SK-N-SH treated with all-trans-retinoic acid at 6 μM for 48 hours (cell line): ENCODE measurements around the gene CDC42BPB.

ENCODE experiments used
- ATAC-seq: fragments of 200-7000 bp; cut with Tn5 transposase; 3 replicates; pipeline ENCODE4 v1.9.1; 2020; ENCODE audit warnings: mild to moderate bottlenecking, moderate library complexity
- ARNTL ChIP-seq: fragments of 450-650 bp; formaldehyde crosslinking; IDR thresholded peaks from 2 replicates; pipeline ENCODE4 v1.5.0; 2020; ENCODE audit warnings: low read depth, mild to moderate bottlenecking, moderate library complexity, borderline replicate concordance
- BACH2 ChIP-seq: fragments of 250-450 bp; sonication (Bioruptor Pico); IDR thresholded peaks from 2 replicates; pipeline ENCODE4 v1.9.0; 2021; ENCODE audit warnings: mild to moderate bottlenecking, borderline replicate concordance
- CSDC2 ChIP-seq: fragments of 250-450 bp; sonication (Bioruptor Pico); IDR thresholded peaks from 2 replicates; pipeline ENCODE4 v1.5.0; 2020; ENCODE audit warnings: mild to moderate bottlenecking, moderate library complexity
- CSRNP3 ChIP-seq: fragments of 250-450 bp; sonication (Bioruptor Pico); IDR thresholded peaks from 2 replicates; pipeline ENCODE4 v1.5.1; 2021; ENCODE audit warnings: mild to moderate bottlenecking, moderate library complexity
- ESRRG ChIP-seq: fragments of 250-450 bp; sonication (Bioruptor Pico); IDR thresholded peaks from 2 replicates; pipeline ENCODE4 v1.6.1; 2021; ENCODE audit warnings: mild to moderate bottlenecking
- GLIS3 ChIP-seq: fragments of 250-450 bp; sonication (Bioruptor Pico); IDR thresholded peaks from 2 replicates; pipeline ENCODE4 v1.5.0; 2020; ENCODE audit warnings: mild to moderate bottlenecking, moderate library complexity
- PPARA ChIP-seq: fragments of 250-450 bp; sonication (Bioruptor Pico); IDR thresholded peaks from 2 replicates; pipeline ENCODE4 v1.5.0; 2020; ENCODE audit warnings: mild to moderate bottlenecking, borderline replicate concordance
- RARB ChIP-seq: fragments of 250-450 bp; sonication (Bioruptor Pico); IDR thresholded peaks from 2 replicates; pipeline ENCODE4 v1.8.0; 2021; ENCODE audit warnings: mild to moderate bottlenecking, moderate library complexity
- TCF4 ChIP-seq: fragments of 250-450 bp; sonication (Bioruptor Pico); IDR thresholded peaks from 2 replicates; pipeline ENCODE4 v1.8.0; 2021; ENCODE audit warnings: mild to moderate bottlenecking, moderate library complexity, borderline replicate concordance
- TOX ChIP-seq: fragments of 250-450 bp; sonication (Bioruptor Pico); IDR thresholded peaks from 2 replicates; pipeline ENCODE4 v1.8.0; 2021; ENCODE audit warnings: mild to moderate bottlenecking, moderate library complexity, borderline replicate concordance
- TSHZ2 ChIP-seq: fragments of 250-450 bp; sonication (Bioruptor Pico); IDR thresholded peaks from 2 replicates; pipeline ENCODE4 v1.5.0; 2020; ENCODE audit warnings: mild to moderate bottlenecking, moderate library complexity
- ZFP3 ChIP-seq: fragments of 250-450 bp; sonication (Bioruptor Pico); IDR thresholded peaks from 2 replicates; pipeline ENCODE4 v1.5.0; 2020; ENCODE audit warnings: mild to moderate bottlenecking, moderate library complexity
- ZFP30 ChIP-seq: fragments of 450-650 bp; formaldehyde crosslinking; IDR thresholded peaks from 2 replicates; pipeline ENCODE4 v1.5.0; 2022; ENCODE audit warnings: mild to moderate bottlenecking, moderate library complexity
- ZNF565 ChIP-seq: fragments of 450-650 bp; formaldehyde crosslinking; conservative IDR thresholded peaks from 2 replicates; pipeline ENCODE4 v1.5.0; 2020; ENCODE audit warnings: low read depth, mild to moderate bottlenecking, moderate library complexity
- ZNF70 ChIP-seq: fragments of 450-650 bp; formaldehyde crosslinking; IDR thresholded peaks from 2 replicates; pipeline ENCODE4 v1.5.0; 2020; ENCODE audit warnings: mild to moderate bottlenecking, moderate library complexity
- ZNF8 ChIP-seq: fragments of 450-650 bp; formaldehyde crosslinking; IDR thresholded peaks from 2 replicates; pipeline ENCODE4 v1.5.0; 2020; ENCODE audit warnings: mild to moderate bottlenecking, moderate library complexity
- TF ChIP-seq, protein P1 (sequence below): fragments of 250-450 bp; sonication (Bioruptor Pico); IDR thresholded peaks from 2 replicates; pipeline ENCODE4 v1.8.0; 2020; ENCODE audit warnings: mild to moderate bottlenecking, moderate library complexity, borderline replicate concordance
- TF ChIP-seq, protein P2 (sequence below): fragments of 250-450 bp; sonication (Bioruptor Pico); IDR thresholded peaks from 2 replicates; pipeline ENCODE4 v1.5.1; 2020; ENCODE audit warnings: low read depth, mild to moderate bottlenecking, moderate library complexity
- TF ChIP-seq, protein P3 (sequence below): fragments of 250-450 bp; sonication (Bioruptor Pico); IDR thresholded peaks from 2 replicates; pipeline ENCODE4 v1.8.0; 2021; ENCODE audit warnings: low read depth, mild to moderate bottlenecking, moderate library complexity, borderline replicate concordance

CDC42BPB gene

GRCh38 chr14:103031956-103032355 is 25.4 kb downstream of the CDC42BPB start:
- TF ChIP-seq GLIS3 (no peak), TCF4 (no peak), TSHZ2 (CRISPR knock-in tag) (no peak), ZFP3 (CRISPR knock-in tag) (no peak), ESRRG (no peak), CSRNP3 (CRISPR knock-in tag) (no peak)
- TF ChIP-seq, protein P1, sequence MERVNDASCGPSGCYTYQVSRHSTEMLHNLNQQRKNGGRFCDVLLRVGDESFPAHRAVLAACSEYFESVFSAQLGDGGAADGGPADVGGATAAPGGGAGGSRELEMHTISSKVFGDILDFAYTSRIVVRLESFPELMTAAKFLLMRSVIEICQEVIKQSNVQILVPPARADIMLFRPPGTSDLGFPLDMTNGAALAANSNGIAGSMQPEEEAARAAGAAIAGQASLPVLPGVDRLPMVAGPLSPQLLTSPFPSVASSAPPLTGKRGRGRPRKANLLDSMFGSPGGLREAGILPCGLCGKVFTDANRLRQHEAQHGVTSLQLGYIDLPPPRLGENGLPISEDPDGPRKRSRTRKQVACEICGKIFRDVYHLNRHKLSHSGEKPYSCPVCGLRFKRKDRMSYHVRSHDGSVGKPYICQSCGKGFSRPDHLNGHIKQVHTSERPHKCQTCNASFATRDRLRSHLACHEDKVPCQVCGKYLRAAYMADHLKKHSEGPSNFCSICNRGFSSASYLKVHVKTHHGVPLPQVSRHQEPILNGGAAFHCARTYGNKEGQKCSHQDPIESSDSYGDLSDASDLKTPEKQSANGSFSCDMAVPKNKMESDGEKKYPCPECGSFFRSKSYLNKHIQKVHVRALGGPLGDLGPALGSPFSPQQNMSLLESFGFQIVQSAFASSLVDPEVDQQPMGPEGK (CRISPR knock-in tag), result no peak
- TF ChIP-seq, protein P2, sequence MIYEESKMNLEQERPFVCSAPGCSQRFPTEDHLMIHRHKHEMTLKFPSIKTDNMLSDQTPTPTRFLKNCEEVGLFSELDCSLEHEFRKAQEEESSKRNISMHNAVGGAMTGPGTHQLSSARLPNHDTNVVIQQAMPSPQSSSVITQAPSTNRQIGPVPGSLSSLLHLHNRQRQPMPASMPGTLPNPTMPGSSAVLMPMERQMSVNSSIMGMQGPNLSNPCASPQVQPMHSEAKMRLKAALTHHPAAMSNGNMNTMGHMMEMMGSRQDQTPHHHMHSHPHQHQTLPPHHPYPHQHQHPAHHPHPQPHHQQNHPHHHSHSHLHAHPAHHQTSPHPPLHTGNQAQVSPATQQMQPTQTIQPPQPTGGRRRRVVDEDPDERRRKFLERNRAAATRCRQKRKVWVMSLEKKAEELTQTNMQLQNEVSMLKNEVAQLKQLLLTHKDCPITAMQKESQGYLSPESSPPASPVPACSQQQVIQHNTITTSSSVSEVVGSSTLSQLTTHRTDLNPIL (CRISPR knock-in tag), result no peak
- ATAC-seq, result peak; percentile 84

DNA sequence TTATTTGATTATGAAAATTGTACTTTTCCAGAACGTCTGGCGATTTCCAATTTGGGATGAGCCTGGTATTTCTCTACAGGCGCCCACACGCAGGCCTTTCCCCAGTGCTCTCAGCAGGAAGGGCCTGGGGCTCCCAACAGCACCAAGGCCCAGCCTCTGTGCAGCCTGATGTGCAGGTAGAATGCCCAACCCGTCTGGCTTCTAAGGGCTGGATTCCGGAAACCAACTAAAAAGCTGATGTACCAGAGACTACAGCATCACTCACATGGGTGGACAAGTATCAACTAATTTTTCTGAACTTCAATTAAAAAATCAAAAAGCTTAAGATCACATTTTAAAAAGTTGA is 25.8 kb downstream of the CDC42BPB start:
- peak; percentile 37; the same call in 2 of the 3 replicates for ATAC-seq
- TF ChIP-seq TCF4 (0 out of 2 replicates have a peak, but pooled peaks have one; percentile 30), ARNTL (no peak), TSHZ2 (CRISPR knock-in tag) (no peak), GLIS3 (no peak), ESRRG (no peak), RARB (CRISPR knock-in tag) (no peak), ZFP30 (no peak)

DNA sequence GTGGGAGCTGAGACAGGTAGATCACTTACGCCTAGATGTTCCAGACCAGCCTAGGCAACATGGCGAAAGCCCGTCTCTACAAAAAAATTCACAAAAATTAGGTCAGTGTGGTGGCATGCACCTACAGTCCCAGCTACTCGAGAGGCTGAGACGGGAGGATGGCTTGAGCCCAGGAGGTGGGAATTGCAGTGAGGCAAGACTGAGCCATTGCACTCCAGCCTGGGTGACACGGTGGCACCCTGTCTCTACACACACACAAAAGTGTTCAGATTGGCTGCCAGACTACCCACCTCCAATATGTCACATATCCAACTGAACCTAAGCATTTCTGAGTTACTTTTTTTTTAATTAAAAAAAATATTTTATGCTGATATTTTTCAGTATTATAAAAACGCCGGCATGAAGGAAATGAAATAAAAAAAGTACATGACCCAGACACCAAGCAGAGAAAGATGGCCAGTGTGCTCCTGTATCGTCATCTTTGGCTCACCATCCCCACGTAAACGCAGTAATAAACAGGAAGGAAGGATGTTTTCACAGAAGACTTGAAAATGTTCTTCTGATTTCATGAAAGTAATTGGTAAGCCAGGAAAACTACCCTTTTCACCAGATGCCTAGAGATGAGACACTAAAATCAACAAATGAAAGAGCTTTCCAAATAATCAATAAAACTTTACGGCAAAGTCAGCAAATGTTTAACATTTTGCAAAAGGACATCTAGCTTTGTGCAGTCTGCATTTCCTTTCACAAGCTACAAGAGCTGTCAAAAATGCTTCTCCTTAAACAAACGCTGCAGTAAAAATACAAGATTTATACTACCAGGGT is 26.4 kb downstream of the CDC42BPB start:
- no peak for ATAC-seq
- TF ChIP-seq ESRRG (no peak), ARNTL (no peak), PPARA (no peak), CSDC2 (no peak), RARB (CRISPR knock-in tag) (no peak), BACH2 (no peak), ZNF70 (no peak), ZFP30 (no peak), TOX (CRISPR knock-in tag) (no peak), ZNF8 (CRISPR knock-in tag) (no peak), ZFP3 (CRISPR knock-in tag) (no peak), ZNF565 (CRISPR knock-in tag) (no peak)
- TF ChIP-seq, protein P2 (CRISPR knock-in tag), result no peak
- TF ChIP-seq, protein P1 (CRISPR knock-in tag), result no peak
- TF ChIP-seq, protein P3, sequence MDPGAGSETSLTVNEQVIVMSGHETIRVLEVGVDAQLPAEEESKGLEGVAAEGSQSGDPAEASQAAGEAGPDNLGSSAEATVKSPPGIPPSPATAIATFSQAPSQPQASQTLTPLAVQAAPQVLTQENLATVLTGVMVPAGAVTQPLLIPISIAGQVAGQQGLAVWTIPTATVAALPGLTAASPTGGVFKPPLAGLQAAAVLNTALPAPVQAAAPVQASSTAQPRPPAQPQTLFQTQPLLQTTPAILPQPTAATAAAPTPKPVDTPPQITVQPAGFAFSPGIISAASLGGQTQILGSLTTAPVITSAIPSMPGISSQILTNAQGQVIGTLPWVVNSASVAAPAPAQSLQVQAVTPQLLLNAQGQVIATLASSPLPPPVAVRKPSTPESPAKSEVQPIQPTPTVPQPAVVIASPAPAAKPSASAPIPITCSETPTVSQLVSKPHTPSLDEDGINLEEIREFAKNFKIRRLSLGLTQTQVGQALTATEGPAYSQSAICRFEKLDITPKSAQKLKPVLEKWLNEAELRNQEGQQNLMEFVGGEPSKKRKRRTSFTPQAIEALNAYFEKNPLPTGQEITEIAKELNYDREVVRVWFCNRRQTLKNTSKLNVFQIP, result no peak
